H9 (cell line): ENCODE data around the gene TRAF6. TPM values are rescaled to one million over a fixed set of nuclear protein-coding genes. Genes with fewer than 3 reads are reported as not detected.

Source experiments
- DNase-seq: peaks from one replicate; pipeline ENCODE4 v3.0.0-alpha.2; 2017
- H2AFZ ChIP-seq: one replicate; pipeline ENCODE4 v1.6.1; 2013; ENCODE audit warnings: mild to moderate bottlenecking, low read length, control low read depth, moderate library complexity
- H2AK5ac ChIP-seq: 2 replicates; pipeline ENCODE4 v1.6.1; 2013; ENCODE audit warnings: low read length, control low read depth, mixed read lengths; ENCODE audit not compliant: insufficient read length
- H2BK120ac ChIP-seq: one replicate; pipeline ENCODE4 v1.6.1; 2013; ENCODE audit warnings: low read depth, mild to moderate bottlenecking, low read length, control low read depth, inconsistent platforms; ENCODE audit not compliant: poor library complexity, severe bottlenecking
- H2BK12ac ChIP-seq: 2 replicates; pipeline ENCODE4 v1.6.1; 2013; ENCODE audit warnings: low read length, control low read depth, mixed read lengths, low read depth; ENCODE audit not compliant: insufficient read length
- H2BK15ac ChIP-seq: 2 replicates; pipeline ENCODE4 v1.6.1; 2013; ENCODE audit warnings: low read depth, low read length, control low read depth
- H2BK20ac ChIP-seq: one replicate; pipeline ENCODE4 v1.6.1; 2013; ENCODE audit warnings: low read depth, mild to moderate bottlenecking, low read length, control low read depth, inconsistent platforms; ENCODE audit not compliant: poor library complexity, severe bottlenecking
- H2BK5ac ChIP-seq: 2 replicates; pipeline ENCODE4 v1.6.1; 2013; ENCODE audit warnings: low read length, control low read depth, mixed read lengths; ENCODE audit not compliant: insufficient read length
- H3K14ac ChIP-seq: 2 replicates; pipeline ENCODE4 v1.6.1; 2013; ENCODE audit warnings: low read length, control low read depth; ENCODE audit not compliant: insufficient read depth
- H3K18ac ChIP-seq: 2 replicates; pipeline ENCODE4 v1.6.1; 2013; ENCODE audit warnings: low read depth, mild to moderate bottlenecking, mixed read lengths, low read length, control low read depth; ENCODE audit not compliant: insufficient read length
- H3K23ac ChIP-seq: 2 replicates; pipeline ENCODE4 v1.6.1; 2013; ENCODE audit warnings: low read length, control low read depth, mixed read lengths, low read depth; ENCODE audit not compliant: insufficient read length
- H3K23me2 ChIP-seq: 2 replicates; pipeline ENCODE4 v1.6.1; 2013; ENCODE audit warnings: low read depth, mild to moderate bottlenecking, mixed read lengths, low read length, control low read depth; ENCODE audit not compliant: insufficient read length, poor library complexity, severe bottlenecking
- H3K27ac ChIP-seq: 2 replicates; pipeline ENCODE4 v1.5.1; 2013; ENCODE audit warnings: low read length, control low read depth, mixed read lengths, low read depth; ENCODE audit not compliant: insufficient read length
- H3K27me3 ChIP-seq: 2 replicates; pipeline ENCODE4 v1.6.1; 2013; ENCODE audit warnings: low read length, control low read depth, inconsistent platforms; ENCODE audit not compliant: insufficient read depth
- H3K4ac ChIP-seq: 2 replicates; pipeline ENCODE4 v1.6.1; 2013; ENCODE audit warnings: low read depth, mild to moderate bottlenecking, control low read depth, inconsistent platforms, low read length, moderate library complexity
- H3K4me1 ChIP-seq: 2 replicates; pipeline ENCODE4 v1.6.1; 2013; ENCODE audit warnings: low read length, control low read depth, inconsistent platforms; ENCODE audit not compliant: insufficient read depth
- H3K4me2 ChIP-seq: 2 replicates; pipeline ENCODE4 v1.6.1; 2013; ENCODE audit warnings: low read length, control low read depth, mixed read lengths; ENCODE audit not compliant: insufficient read length, insufficient read depth
- H3K56ac ChIP-seq: 2 replicates; pipeline ENCODE4 v1.6.1; 2013; ENCODE audit warnings: low read depth, mild to moderate bottlenecking, mixed read lengths, low read length, control low read depth; ENCODE audit not compliant: insufficient read length
- H3K79me1 ChIP-seq: 2 replicates; pipeline ENCODE4 v1.6.1; 2013; ENCODE audit warnings: low read depth, mild to moderate bottlenecking, moderate library complexity, low read length, control low read depth, inconsistent platforms; ENCODE audit not compliant: insufficient read depth, poor library complexity, severe bottlenecking
- H3K79me2 ChIP-seq: 2 replicates; pipeline ENCODE4 v1.6.1; 2013; ENCODE audit warnings: low read length, control low read depth, inconsistent platforms; ENCODE audit not compliant: insufficient read depth
- H3K9ac ChIP-seq: 2 replicates; pipeline ENCODE4 v1.6.1; 2013; ENCODE audit warnings: low read length, control low read depth, mixed read lengths; ENCODE audit not compliant: insufficient read length; ENCODE audit errors: extremely low read depth
- H3K9me3 ChIP-seq: one replicate; pipeline ENCODE4 v1.6.1; 2013; ENCODE audit warnings: low read depth, low read length, inconsistent platforms; ENCODE audit not compliant: control insufficient read depth
- H3T11ph ChIP-seq: one replicate; pipeline ENCODE4 v1.6.1; 2013; ENCODE audit warnings: mild to moderate bottlenecking, low read length, control low read depth, inconsistent platforms
- H4K20me1 ChIP-seq: one replicate; pipeline ENCODE4 v1.6.1; 2013; ENCODE audit not compliant: control insufficient read depth, insufficient read length, insufficient read depth
- H4K5ac ChIP-seq: 2 replicates; pipeline ENCODE4 v1.6.1; 2013; ENCODE audit warnings: low read depth, mild to moderate bottlenecking, mixed read lengths, low read length, control low read depth; ENCODE audit not compliant: insufficient read length
- H4K8ac ChIP-seq: replicated peaks from 2 replicates; pipeline ENCODE4 v1.6.1; 2013; ENCODE audit warnings: low read length, control low read depth, mixed read lengths, low read depth; ENCODE audit not compliant: insufficient read length
- H4K91ac ChIP-seq: 2 replicates; pipeline ENCODE4 v1.6.1; 2013; ENCODE audit warnings: low read depth, mild to moderate bottlenecking, moderate library complexity, mixed read lengths, low read length, control low read depth; ENCODE audit not compliant: insufficient read length
- H3K27ac Mint-ChIP-seq, 3 experiments: 2 replicates in 2 of 3; 3 replicates in 1 of 3; pipeline ENCODE4 v1.8.0; 2020 to 2021; ENCODE audit warnings: mixed read lengths in 3 of 3, mild to moderate bottlenecking in 1 of 3, moderate library complexity in 1 of 3
- H3K27me3 Mint-ChIP-seq: 2 replicates; pipeline ENCODE4 v1.8.0; 2021; ENCODE audit warnings: low read depth, mild to moderate bottlenecking, moderate library complexity, mixed read lengths
- H3K36me3 Mint-ChIP-seq, 3 experiments: 2 replicates in 2 of 3; 3 replicates in 1 of 3; pipeline ENCODE4 v1.8.0; 2020 to 2021; ENCODE audit warnings: low read depth in 3 of 3, mixed read lengths in 3 of 3; ENCODE audit not compliant: insufficient read depth in 1 of 3
- H3K4me1 Mint-ChIP-seq, 2 experiments: 2 replicates each; pipeline ENCODE4 v1.8.0; 2020; ENCODE audit warnings: mixed read lengths in 2 of 2
- H3K4me3 Mint-ChIP-seq, 2 experiments: 2 replicates in 1 of 2; 3 replicates in 1 of 2; pipeline ENCODE4 v1.8.0; 2020 to 2021; ENCODE audit warnings: mild to moderate bottlenecking in 2 of 2, mixed read lengths in 2 of 2, moderate library complexity in 1 of 2
- H3K9me3 Mint-ChIP-seq, 2 experiments: 2 replicates in 1 of 2; 3 replicates in 1 of 2; pipeline ENCODE4 v1.8.0; 2020; ENCODE audit warnings: mild to moderate bottlenecking in 2 of 2, mixed read lengths in 2 of 2, moderate library complexity in 1 of 2
- CTCF ChIP-seq: fragments of 200-600 bp; sonication (generic); conservative IDR thresholded peaks from 3 replicates; pipeline ENCODE4 v1.8.0; 2021; ENCODE audit warnings: antibody characterized with exemption, mild to moderate bottlenecking
- WGBS: extraction: QIAGEN DNeasy Blood & Tissue Kit; methylation state at CpG from one replicate; pipeline ENCODE4 v1.1.7; 2013; ENCODE audit warnings: missing lambda C conversion rate, low lambda C conversion rate, mixed read lengths; ENCODE audit not compliant: insufficient read length; ENCODE audit errors: extremely low coverage; 5-methylcytosine and 5-hydroxymethylcytosine counted together
- total RNA-seq: library from RNA; stranded (reverse); gene quantifications from 2 replicates; pipeline ENCODE4 v1.2.1, GENCODE V29; 2021

TRAF6 gene
- total RNA-seq, 1 experiment from 2014 or later, result 9.9 TPM

GRCh38 chr11:36540998-36541397 is 30.9 kb upstream of the TRAF6 start:
- Histone ChIP-seq H3K23me2 (no peaks in the 10 kb centered on the region), H2AFZ (no peak overlapping the region), H3K14ac (no peak overlapping the region), H4K5ac (no peak overlapping the region), H3K27me3 (no peaks in the 10 kb centered on the region), H3K18ac (no peak overlapping the region), H3K79me1 (no peaks in the 10 kb centered on the region), H3K4me1 (peaks cover 3% of the 10 kb centered on the region; the same call in 1 of the 2 replicates), H4K8ac (no peak overlapping the region), H2AK5ac (no peak overlapping the region), H3K23ac (no peak overlapping the region), H3K9me3 (no peaks in the 10 kb centered on the region), H3K56ac (no peak overlapping the region), H2BK20ac (no peak overlapping the region), H3K4ac (no peak overlapping the region), H4K20me1 (no peaks in the 10 kb centered on the region), H3K4me2 (no peak overlapping the region), H2BK12ac (no peak overlapping the region), H3K79me2 (no peaks in the 10 kb centered on the region), H4K91ac (no peak overlapping the region), H2BK120ac (no peak overlapping the region), H2BK5ac (no peak overlapping the region), H3K9ac (no peak overlapping the region), H3T11ph (no peak overlapping the region), H2BK15ac (no peak overlapping the region), H3K27ac (no peak overlapping the region)
- H3K4me1 Mint-ChIP-seq, result peaks cover 7 to 12% of the 10 kb centered on the region in 2 experiments
- peak; percentile 64 for DNase-seq
- H3K36me3 Mint-ChIP-seq, result no peaks in the 10 kb centered on the region
- no peaks in the 10 kb centered on the region for H3K9me3 Mint-ChIP-seq
- H3K27ac Mint-ChIP-seq, result peak overlapping the region in 2 of 3 experiments; percentile 3 to 77; a peak in 3 of 7 replicates
- peaks cover 9% of the 10 kb centered on the region for H3K27me3 Mint-ChIP-seq
- peak; percentile 49; the same call in 2 of the 3 replicates for TF ChIP-seq CTCF
- no peak overlapping the region for H3K4me3 Mint-ChIP-seq
- no CpG with 5 or more reads among the region's 6 CpGs for WGBS
